HuH-7.5 (cell line): ENCODE results near the gene PPP1R7.

Experiments
- DNase-seq: peaks from one replicate; pipeline ENCODE4 v3.0.0; 2011; ENCODE audit warnings: low spot score

Gene PPP1R7

GRCh38 chr2:241173557-241173956, 23.3 kb downstream of the PPP1R7 start:
- no peak for DNase-seq

GRCh38 chr2:241177526-241178334, 27.5 kb downstream of the PPP1R7 start:
- no peak for DNase-seq

- no peak for DNase-seq
Observed at GRCh38 chr2:241178961-241179360, 28.7 kb downstream of the PPP1R7 start.

GRCh38 chr2:241179899-241180298, 29.6 kb downstream of the PPP1R7 start:
- DNase-seq: no peak

GRCh38 chr2:241180495-241180894, 30.2 kb downstream of the PPP1R7 start:
- DNase-seq: no peak

- DNase-seq: no peak
Observed at GRCh38 chr2:241182126-241182525, 31.9 kb downstream of the PPP1R7 start.

- no peak for DNase-seq
Observed at GRCh38 chr2:241182531-241183133, 32.4 kb downstream of the PPP1R7 start.

- DNase-seq: no peak
Observed at GRCh38 chr2:241183221-241183620, 33.0 kb downstream of the PPP1R7 start.

- DNase-seq: no peak
Observed at GRCh38 chr2:241184901-241185300, 34.6 kb downstream of the PPP1R7 start.

- DNase-seq: no peak
Observed at GRCh38 chr2:241185961-241186360, 35.7 kb downstream of the PPP1R7 start.

GRCh38 chr2:241187101-241187917, 37.0 kb downstream of the PPP1R7 start:
- DNase-seq: no peak

- DNase-seq: no peak
Observed at GRCh38 chr2:241187918-241188234, 37.6 kb downstream of the PPP1R7 start.

- no peak for DNase-seq
Observed at GRCh38 chr2:241188361-241189092, 38.3 kb downstream of the PPP1R7 start, which contains the start of gene ANO7. Gene ANO7, plus strand, starts transcription at chr2:241188677. Its CDS starts 1,387 bp downstream, at chr2:241190064.

- no peak for DNase-seq
Observed at GRCh38 chr2:241189093-241189855, 39.0 kb downstream of the PPP1R7 start.

- no peak for DNase-seq
Observed at GRCh38 chr2:241189856-241190201, 39.6 kb downstream of the PPP1R7 start.

- no peak for DNase-seq
Observed at GRCh38 chr2:241190291-241190981, 40.2 kb downstream of the PPP1R7 start.

- DNase-seq: no peak
Observed at GRCh38 chr2:241191081-241191480, 40.8 kb downstream of the PPP1R7 start.

- DNase-seq: no peak
Observed at GRCh38 chr2:241193271-241193670, 43.0 kb downstream of the PPP1R7 start.

- no peak for DNase-seq
Observed at GRCh38 chr2:241194811-241195210, 44.5 kb downstream of the PPP1R7 start.

GRCh38 chr2:241195506-241196130, 45.4 kb downstream of the PPP1R7 start:
- DNase-seq: no peak
